GM23248 (cell line): ENCODE results near the gene ZNF536.

Experiments used
- EZH2 ChIP-seq: fragments of 200-600 bp; sonication (generic); IDR thresholded peaks from 2 replicates; pipeline ENCODE4 v1.6.1; 2018; ENCODE audit warnings: antibody characterized with exemption, mild to moderate bottlenecking; ENCODE audit not compliant: insufficient read depth, poor library complexity, severe bottlenecking
- EZH2phosphoT487 ChIP-seq: fragments of 200-600 bp; sonication (generic); IDR thresholded peaks from 2 replicates; pipeline ENCODE4 v1.6.1; 2018; ENCODE audit warnings: antibody characterized with exemption, moderate library complexity, mild to moderate bottlenecking, low read depth; ENCODE audit not compliant: insufficient read depth

DNA sequence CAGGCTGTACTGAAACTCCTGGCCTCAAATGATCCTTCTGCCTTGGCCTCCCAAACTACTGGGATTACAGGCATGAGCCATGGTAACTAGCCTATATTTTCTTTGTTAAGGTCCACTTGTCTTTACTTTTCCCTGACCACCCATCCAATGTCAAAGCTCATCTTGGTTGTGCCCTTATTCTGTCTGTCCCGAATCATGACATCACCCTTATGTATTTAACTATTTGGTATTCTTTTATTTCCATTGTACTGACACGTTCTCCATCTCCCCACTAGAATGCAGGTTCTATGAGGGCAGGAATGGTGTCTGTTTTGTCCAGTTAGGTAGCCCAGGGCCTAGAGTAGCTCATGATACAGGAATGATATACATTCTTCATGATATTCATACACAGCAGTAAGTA, 104.8 kb downstream of the ZNF536 start:
- no peak for TF ChIP-seq EZH2
- TF ChIP-seq EZH2phosphoT487, result no peak
